ENCODE results near the gene LYPD3.

Gene LYPD3

DNA sequence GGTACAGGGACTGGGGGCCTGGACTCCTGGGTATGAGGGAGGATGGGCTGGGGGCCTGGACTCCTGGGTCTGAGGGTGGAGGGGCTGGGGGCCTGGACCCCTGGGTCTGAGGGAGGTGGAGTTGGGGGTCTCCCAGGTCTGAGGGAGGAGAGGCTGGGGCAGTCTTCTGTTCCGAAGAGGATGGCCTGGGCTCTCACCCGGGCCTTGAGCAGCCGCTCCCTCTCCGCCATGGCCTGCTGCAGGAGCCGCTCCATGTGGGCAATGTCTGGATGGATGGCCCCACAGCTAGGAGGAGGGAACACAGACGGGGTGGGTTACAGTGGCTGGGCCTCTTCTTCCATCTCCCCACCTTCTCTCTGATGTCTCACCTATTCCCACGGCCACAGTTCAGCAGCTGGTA, 21.0 kb upstream of the LYPD3 start:
- DNase-seq (ENCODE audit: low read depth in 3 of 3, low spot score in 1 of 3) = no peak

- DNase-seq (ENCODE audit: low read depth in 3 of 3, low spot score in 1 of 3) = no peak
Observed at GRCh38 chr19:43485951-43486350, 20.5 kb upstream of the LYPD3 start.

DNA sequence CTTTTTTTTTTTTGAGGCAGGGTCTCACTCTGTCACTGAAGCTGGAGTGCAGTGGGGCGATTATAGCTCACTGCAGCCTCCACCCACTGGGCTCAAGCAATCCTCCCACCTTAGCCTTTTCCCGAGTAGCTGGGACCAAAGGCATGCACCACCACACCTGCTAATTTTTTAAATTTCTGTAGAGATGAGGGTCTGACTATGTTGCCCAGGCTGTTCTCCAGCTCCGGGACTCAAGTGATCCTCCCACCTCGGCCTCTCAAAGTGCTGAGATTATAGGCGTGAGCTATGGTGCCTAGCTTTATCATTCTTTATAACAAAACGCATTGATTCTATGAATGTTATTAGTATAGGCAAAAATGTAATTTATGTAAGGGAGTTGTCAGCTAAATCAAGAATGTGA, 17.9 kb upstream of the LYPD3 start:
- no peak for DNase-seq (ENCODE audit: low read depth in 3 of 3, low spot score in 1 of 3)

- no peak for DNase-seq (ENCODE audit: low read depth in 3 of 3, low spot score in 1 of 3)
Observed at GRCh38 chr19:43482193-43482592, 16.8 kb upstream of the LYPD3 start.

GRCh38 chr19:43481701-43482100, 16.3 kb upstream of the LYPD3 start:
- no peak for DNase-seq (ENCODE audit: low read depth in 3 of 3, low spot score in 1 of 3)

- no peak for DNase-seq (ENCODE audit: low read depth in 3 of 3, low spot score in 1 of 3)
Observed at GRCh38 chr19:43480574-43480973, 15.2 kb upstream of the LYPD3 start.

- no peak for DNase-seq (ENCODE audit: low read depth in 3 of 3, low spot score in 1 of 3)
Observed at GRCh38 chr19:43479961-43480561, 14.7 kb upstream of the LYPD3 start.

DNA sequence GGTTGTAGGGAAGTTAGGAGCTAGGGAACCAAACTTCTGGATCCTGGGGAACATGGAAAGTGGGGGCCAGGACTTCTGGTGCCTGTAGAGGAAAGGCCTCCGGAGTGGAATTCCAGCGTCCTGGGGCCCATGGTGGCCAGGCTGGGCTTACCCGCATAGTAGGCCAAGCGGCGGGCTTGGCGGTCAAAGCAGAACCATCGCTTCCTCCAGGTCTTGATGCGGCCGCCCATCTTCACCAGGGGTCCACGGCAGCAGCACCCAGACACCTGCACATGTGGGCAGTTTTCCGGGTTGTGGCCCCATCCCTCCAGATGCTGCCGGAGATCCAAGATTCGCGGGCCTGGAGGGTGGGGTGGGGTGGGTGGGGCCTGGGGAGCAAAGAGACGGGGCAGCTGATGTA, 13.8 kb upstream of the LYPD3 start:
- no peak for DNase-seq (ENCODE audit: low read depth in 3 of 3, low spot score in 1 of 3)

GRCh38 chr19:43478323-43478722, 12.9 kb upstream of the LYPD3 start:
- no peak for DNase-seq (ENCODE audit: low read depth in 3 of 3, low spot score in 1 of 3)

DNA sequence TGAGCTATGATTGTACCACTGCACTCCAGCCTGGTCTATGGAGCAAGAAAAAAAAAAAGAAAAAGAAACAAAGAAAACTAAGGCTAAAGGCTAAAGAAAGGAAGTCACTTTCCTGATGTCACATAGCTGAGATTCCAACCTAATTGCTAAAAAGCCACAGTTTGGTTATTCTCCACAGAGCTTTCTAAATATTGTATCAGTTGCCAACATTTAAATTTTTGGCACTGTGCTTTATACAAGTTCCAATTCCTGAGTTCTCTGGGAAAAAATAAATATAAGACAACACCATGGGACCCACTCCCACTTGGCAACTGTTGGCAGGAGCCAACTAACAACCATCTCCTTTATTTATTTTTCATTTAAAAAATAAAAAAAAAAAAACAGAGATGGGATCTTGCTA, 11.2 kb upstream of the LYPD3 start:
- no peak for DNase-seq (ENCODE audit: low read depth in 3 of 3, low spot score in 1 of 3)

- DNase-seq (ENCODE audit: low read depth in 3 of 3, low spot score in 1 of 3) = peak; percentile 84 to 99 (median 87)
Observed at GRCh38 chr19:43474986-43475705, 9.7 kb upstream of the LYPD3 start.

- DNase-seq (ENCODE audit: low read depth in 3 of 3, low spot score in 1 of 3) = no peak
Observed at GRCh38 chr19:43474487-43474886, 9.1 kb upstream of the LYPD3 start.

GRCh38 chr19:43471091-43471490, 5.7 kb upstream of the LYPD3 start:
- no peak for DNase-seq (ENCODE audit: low read depth in 3 of 3, low spot score in 1 of 3)

GRCh38 chr19:43470288-43470687, 4.9 kb upstream of the LYPD3 start:
- peak in 1 of 3 donors; percentile 12 for DNase-seq (ENCODE audit: low read depth in 3 of 3, low spot score in 1 of 3)

- DNase-seq (ENCODE audit: low read depth in 3 of 3, low spot score in 1 of 3) = no peak
Observed at GRCh38 chr19:43469160-43469480, 3.7 kb upstream of the LYPD3 start.

- no peak for DNase-seq (ENCODE audit: low read depth in 3 of 3, low spot score in 1 of 3)
Observed at GRCh38 chr19:43468354-43469159, 3.1 kb upstream of the LYPD3 start.

DNA sequence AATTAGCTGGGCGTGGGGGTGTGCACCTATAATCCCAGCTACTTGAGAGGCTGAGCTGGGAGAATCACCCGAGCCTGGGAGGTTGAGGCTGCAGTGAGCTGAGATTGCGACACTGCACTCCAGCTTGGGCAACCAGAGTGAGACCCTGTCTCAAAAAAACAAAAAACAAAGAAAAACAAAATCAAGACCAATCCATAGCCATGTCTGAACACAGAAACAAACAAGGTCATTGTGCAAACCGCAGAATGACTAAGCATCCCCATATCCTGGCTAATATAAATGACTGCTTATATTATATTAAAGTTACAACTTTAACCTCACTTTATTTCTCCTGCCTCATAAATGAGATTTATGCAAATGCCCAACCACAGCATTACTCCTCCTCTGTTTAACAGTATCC, 2.3 kb upstream of the LYPD3 start:
- no peak for DNase-seq (ENCODE audit: low read depth in 3 of 3, low spot score in 1 of 3)

DNA sequence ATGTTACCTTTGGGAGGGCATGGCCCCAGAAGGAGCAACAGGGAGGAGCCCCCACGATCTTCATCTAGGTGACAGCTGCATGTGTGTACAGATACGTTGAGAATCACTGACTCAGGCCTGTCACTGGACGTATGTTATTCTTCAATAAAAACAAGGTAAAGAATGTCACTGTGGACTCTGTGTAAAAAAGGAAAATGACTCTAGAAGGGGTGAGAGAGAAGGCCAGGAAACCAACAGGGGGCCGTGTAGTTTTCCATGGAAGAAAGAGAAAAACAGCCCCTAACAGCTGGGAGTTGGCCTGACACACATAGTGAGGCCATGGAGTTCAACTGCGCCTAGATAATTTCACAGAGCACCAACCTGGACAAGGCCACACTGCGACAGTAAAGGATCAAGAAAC, 1.9 kb upstream of the LYPD3 start:
- DNase-seq (ENCODE audit: low read depth in 3 of 3, low spot score in 1 of 3) = no peak

- DNase-seq (ENCODE audit: low read depth in 3 of 3, low spot score in 1 of 3) = no peak
Observed at GRCh38 chr19:43466793-43467192, 1.4 kb upstream of the LYPD3 start.

- DNase-seq (ENCODE audit: low read depth in 3 of 3, low spot score in 1 of 3) = peak in 1 of 3 donors; percentile 63
Observed at GRCh38 chr19:43464134-43464775, 1.2 kb downstream of the LYPD3 start.

DNA sequence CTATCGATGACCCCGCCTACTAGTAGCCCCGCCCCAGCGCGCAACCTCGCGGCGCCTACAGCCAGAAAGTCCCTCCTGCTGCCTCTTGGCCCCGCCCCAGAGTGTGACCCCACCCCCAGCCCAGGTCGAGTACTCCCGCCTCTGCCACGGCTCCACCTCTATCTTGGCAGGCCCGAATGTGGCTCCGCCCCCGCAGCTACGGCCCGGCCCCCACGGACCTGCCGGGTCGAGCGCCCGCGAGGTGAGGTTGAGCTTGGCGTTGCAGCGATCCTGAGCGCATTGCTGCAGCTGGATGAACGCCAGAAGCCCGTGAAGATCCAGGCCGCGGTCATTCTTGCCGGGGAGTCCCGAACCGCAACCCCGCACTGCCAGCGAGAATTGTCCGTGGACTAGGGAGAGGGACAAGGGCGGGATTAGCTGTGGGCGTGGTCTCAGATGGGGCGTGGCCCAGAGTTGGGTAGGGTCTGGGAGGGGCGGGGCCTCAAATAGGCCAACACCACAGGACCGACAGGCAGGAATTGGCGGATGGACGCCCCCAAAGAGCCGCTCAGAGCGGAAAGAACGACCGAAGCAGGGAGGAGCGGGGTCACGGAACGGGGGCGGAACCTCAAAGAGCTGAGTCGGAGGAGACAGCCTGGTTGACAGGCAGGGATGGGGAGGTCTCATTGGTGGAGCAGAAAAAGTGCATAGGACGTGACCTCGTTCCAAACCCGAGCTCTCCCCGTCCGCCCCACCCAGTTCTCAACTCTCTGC, 1.9 kb downstream of the LYPD3 start:
- peak; percentile 98 to 99 (median 99) for DNase-seq (ENCODE audit: low read depth in 3 of 3, low spot score in 1 of 3)

Data from stimulated activated CD4-positive, alpha-beta T cell treated with anti-CD3 and anti-CD28 coated beads, TNF-alpha, amount 100 ng/mL, for 1 hour (primary cell).